ENCODE results near the gene EPSTI1. TPM values are rescaled to one million over a fixed set of nuclear protein-coding genes. Genes with fewer than 3 reads are reported as not detected.

Gene EPSTI1
- total and polyA plus RNA-seq, 4 experiments from 2014 or later = 11.4 to 19.4 (median 18.1) TPM

- Mint-ChIP-seq H3K36me3 (no peaks in the 10 kb centered on the region), H3K4me3 (no peak overlapping the region), H3K9me3 (peaks cover 0 to 13% (median 0%) of the 10 kb centered on the region in 8 donors), H3K27me3 (peaks cover 1 to 6% of the 10 kb centered on the region in 2 donors), H3K4me1 (no peaks in the 10 kb centered on the region), H3K27ac (no peak overlapping the region)
- Histone ChIP-seq H3K27ac (ENCODE audit: low read depth, low read length) (no peak overlapping the region), H3K4me3 (ENCODE audit: low read length in 2 of 2) (no peak overlapping the region), H3K27me3 (ENCODE audit: insufficient read depth, low read length) (no peaks in the 10 kb centered on the region), H3K4me1 (ENCODE audit: insufficient read depth, low read length) (no peaks in the 10 kb centered on the region), H3K9me3 (ENCODE audit: control insufficient read depth in 1 of 2, low read length in 2 of 2) (no peaks in the 10 kb centered on the region), H3K36me3 (ENCODE audit: insufficient read depth, low read length) (no peaks in the 10 kb centered on the region)
- no peak for DNase-seq
- ChIA-PET CTCF (ENCODE audit: partially characterized antibody) (no interaction called here), POLR2A (ENCODE audit: partially characterized antibody) (no interaction called here)
- intact Hi-C loops (cut with micrococcal nuclease) = no loop called here
Measured at GRCh38 chr13:42859760-42860159, 132.3 kb downstream of the EPSTI1 start.

- Mint-ChIP-seq H3K27me3 (peaks cover under 1 to 7% of the 10 kb centered on the region in 2 donors), H3K4me3 (no peak overlapping the region), H3K4me1 (no peaks in the 10 kb centered on the region), H3K9me3 (peaks cover 0 to 8% (median 0%) of the 10 kb centered on the region in 8 donors), H3K36me3 (no peaks in the 10 kb centered on the region), H3K27ac (no peak overlapping the region)
- no peak overlapping the region for H3K27ac ChIP-seq (ENCODE audit: low read depth, low read length)
- intact Hi-C loops (cut with micrococcal nuclease) = no loop called here
- no peak overlapping the region for H3K4me3 ChIP-seq (ENCODE audit: low read length in 2 of 2)
- H3K9me3 ChIP-seq (ENCODE audit: control insufficient read depth in 1 of 2, low read length in 2 of 2) = no peaks in the 10 kb centered on the region
- CTCF ChIA-PET (ENCODE audit: partially characterized antibody) = no interaction called here
- H3K36me3 ChIP-seq (ENCODE audit: insufficient read depth, low read length) = no peaks in the 10 kb centered on the region
- no peak for DNase-seq
- POLR2A ChIA-PET (ENCODE audit: partially characterized antibody) = no interaction called here
- no peaks in the 10 kb centered on the region for H3K4me1 ChIP-seq (ENCODE audit: insufficient read depth, low read length)
- no peaks in the 10 kb centered on the region for H3K27me3 ChIP-seq (ENCODE audit: insufficient read depth, low read length)
Measured at GRCh38 chr13:42855410-42855809, 136.6 kb downstream of the EPSTI1 start.

GRCh38 chr13:42852136-42852535 is 139.9 kb downstream of the EPSTI1 start:
- no peaks in the 10 kb centered on the region for H3K4me1 ChIP-seq (ENCODE audit: insufficient read depth, low read length)
- no peaks in the 10 kb centered on the region for H3K27me3 ChIP-seq (ENCODE audit: insufficient read depth, low read length)
- intact Hi-C loops (cut with micrococcal nuclease) = no loop called here
- H3K36me3 ChIP-seq (ENCODE audit: insufficient read depth, low read length) = no peaks in the 10 kb centered on the region
- Mint-ChIP-seq H3K27me3 (peaks cover 1 to 12% of the 10 kb centered on the region in 2 donors), H3K27ac (no peak overlapping the region), H3K4me1 (no peaks in the 10 kb centered on the region), H3K4me3 (no peak overlapping the region), H3K36me3 (no peaks in the 10 kb centered on the region), H3K9me3 (peaks cover 0 to 3% (median 0%) of the 10 kb centered on the region in 8 donors)
- H3K4me3 ChIP-seq (ENCODE audit: low read length in 2 of 2) = no peak overlapping the region
- ChIA-PET CTCF (ENCODE audit: partially characterized antibody) (no interaction called here), POLR2A (ENCODE audit: partially characterized antibody) (no interaction called here)
- no peak overlapping the region for H3K27ac ChIP-seq (ENCODE audit: low read depth, low read length)
- no peak for DNase-seq
- no peaks in the 10 kb centered on the region for H3K9me3 ChIP-seq (ENCODE audit: control insufficient read depth in 1 of 2, low read length in 2 of 2)

GRCh38 chr13:42849200-42849599 is 142.8 kb downstream of the EPSTI1 start:
- H3K4me1 ChIP-seq (ENCODE audit: insufficient read depth, low read length) = no peaks in the 10 kb centered on the region
- no peak overlapping the region for H3K27ac ChIP-seq (ENCODE audit: low read depth, low read length)
- H3K4me3 Mint-ChIP-seq = no peak overlapping the region
- ChIA-PET POLR2A (ENCODE audit: partially characterized antibody) (no interaction called here), CTCF (ENCODE audit: partially characterized antibody) (no interaction called here)
- H3K4me3 ChIP-seq (ENCODE audit: low read length in 2 of 2) = no peak overlapping the region
- no peaks in the 10 kb centered on the region for H3K36me3 Mint-ChIP-seq
- H3K27me3 Mint-ChIP-seq = peaks cover 1 to 14% of the 10 kb centered on the region in 2 donors
- intact Hi-C loops (cut with micrococcal nuclease) = no loop called here
- H3K27ac Mint-ChIP-seq = no peak overlapping the region
- DNase-seq = no peak
- H3K4me1 Mint-ChIP-seq = peaks cover 0 to 2% (median 0%) of the 10 kb centered on the region in 4 donors
- H3K9me3 Mint-ChIP-seq = no peaks in the 10 kb centered on the region
- H3K9me3 ChIP-seq (ENCODE audit: control insufficient read depth in 1 of 2, low read length in 2 of 2) = no peaks in the 10 kb centered on the region
- H3K27me3 ChIP-seq (ENCODE audit: insufficient read depth, low read length) = no peaks in the 10 kb centered on the region
- H3K36me3 ChIP-seq (ENCODE audit: insufficient read depth, low read length) = no peaks in the 10 kb centered on the region

- Histone ChIP-seq H3K4me1 (ENCODE audit: insufficient read depth, low read length) (no peaks in the 10 kb centered on the region), H3K9me3 (ENCODE audit: control insufficient read depth in 1 of 2, low read length in 2 of 2) (no peaks in the 10 kb centered on the region), H3K36me3 (ENCODE audit: insufficient read depth, low read length) (no peaks in the 10 kb centered on the region), H3K27me3 (ENCODE audit: insufficient read depth, low read length) (no peaks in the 10 kb centered on the region), H3K27ac (ENCODE audit: low read depth, low read length) (no peak overlapping the region), H3K4me3 (ENCODE audit: low read length in 2 of 2) (no peak overlapping the region)
- H3K4me1 Mint-ChIP-seq = peaks cover 0 to 2% (median 0%) of the 10 kb centered on the region in 4 donors
- no peaks in the 10 kb centered on the region for H3K9me3 Mint-ChIP-seq
- no peaks in the 10 kb centered on the region for H3K36me3 Mint-ChIP-seq
- H3K27me3 Mint-ChIP-seq = peaks cover 1 to 14% of the 10 kb centered on the region in 2 donors
- no peak for DNase-seq
- H3K27ac Mint-ChIP-seq = no peak overlapping the region
- ChIA-PET POLR2A (ENCODE audit: partially characterized antibody) (no interaction called here), CTCF (ENCODE audit: partially characterized antibody) (no interaction called here)
- H3K4me3 Mint-ChIP-seq = no peak overlapping the region
- intact Hi-C loops (cut with micrococcal nuclease) = no loop called here
Measured at GRCh38 chr13:42847891-42848663, 144.0 kb downstream of the EPSTI1 start.

- H3K27ac Mint-ChIP-seq = no peak overlapping the region
- H3K9me3 Mint-ChIP-seq = no peaks in the 10 kb centered on the region
Measured at GRCh38 chr13:42836930-42837690, 154.9 kb downstream of the EPSTI1 start.

More at GRCh38 chr13:42836930-42837690, 154.9 kb downstream of the EPSTI1 start:
- ChIA-PET POLR2A (ENCODE audit: partially characterized antibody) (no interaction called here), CTCF (ENCODE audit: partially characterized antibody) (no interaction called here)
- H3K27me3 Mint-ChIP-seq = peaks cover 0 to 4% of the 10 kb centered on the region in 2 donors
- no peaks in the 10 kb centered on the region for H3K36me3 ChIP-seq (ENCODE audit: insufficient read depth, low read length)
- H3K4me3 ChIP-seq (ENCODE audit: low read length in 2 of 2) = no peak overlapping the region
- no peaks in the 10 kb centered on the region for H3K9me3 ChIP-seq (ENCODE audit: control insufficient read depth in 1 of 2, low read length in 2 of 2)
- H3K4me1 Mint-ChIP-seq = no peaks in the 10 kb centered on the region
- no peaks in the 10 kb centered on the region for H3K27me3 ChIP-seq (ENCODE audit: insufficient read depth, low read length)
- H3K36me3 Mint-ChIP-seq = no peaks in the 10 kb centered on the region
- H3K4me1 ChIP-seq (ENCODE audit: insufficient read depth, low read length) = no peaks in the 10 kb centered on the region
- no peak overlapping the region for H3K27ac ChIP-seq (ENCODE audit: low read depth, low read length)
- intact Hi-C loops (cut with micrococcal nuclease) = no loop called here
- no peak for DNase-seq
- H3K4me3 Mint-ChIP-seq = no peak overlapping the region

All from CD4-positive, alpha-beta memory T cell (primary cell).